ENCODE data around the gene PHF2. TPM values are rescaled to one million over a fixed set of nuclear protein-coding genes. Genes with fewer than 3 reads are reported as not detected.

The PHF2 gene
- total RNA-seq, 1 experiment from 2014 or later: 32.2 TPM

GRCh38 chr9:93616044-93616443 lies 39.7 kb downstream of the PHF2 start:
- Histone ChIP-seq H3K4me3 (no peak overlapping the region), H3K36me3 (peaks cover 2% of the 10 kb centered on the region; the same call in 1 of the 2 replicates), H3K4me1 (no peaks in the 10 kb centered on the region), H3K27ac (no peak overlapping the region), H3K27me3 (no peaks in the 10 kb centered on the region), H3K9me3 (replicated peaks) (no peaks in the 10 kb centered on the region)
- DNase-seq: no peak

DNA sequence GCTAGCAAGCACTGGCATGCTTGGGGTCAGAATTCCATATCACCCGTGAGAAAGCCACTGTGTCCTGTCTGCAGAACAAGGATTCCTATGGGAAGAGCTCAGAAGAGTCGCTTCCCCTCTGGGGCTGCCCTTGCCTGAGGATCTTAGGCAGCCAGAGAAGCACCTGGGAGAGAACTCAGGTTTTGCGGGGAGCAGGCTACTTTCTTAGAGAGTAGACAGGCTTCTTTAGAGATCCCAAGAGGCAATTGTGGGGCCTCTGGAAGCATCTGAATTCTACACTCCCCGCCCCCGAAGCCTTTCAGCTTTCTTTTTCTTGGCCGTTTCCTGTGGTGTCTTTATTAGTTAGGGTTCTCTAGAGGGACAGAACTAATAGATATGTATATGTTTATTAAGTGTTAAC lies 40.9 kb downstream of the PHF2 start:
- Histone ChIP-seq H3K36me3 (peaks cover 1% of the 10 kb centered on the region; the same call in 1 of the 2 replicates), H3K27ac (no peak overlapping the region), H3K4me3 (no peak overlapping the region), H3K27me3 (no peaks in the 10 kb centered on the region), H3K9me3 (replicated peaks) (no peaks in the 10 kb centered on the region), H3K4me1 (no peaks in the 10 kb centered on the region)
- no peak for DNase-seq

DNA sequence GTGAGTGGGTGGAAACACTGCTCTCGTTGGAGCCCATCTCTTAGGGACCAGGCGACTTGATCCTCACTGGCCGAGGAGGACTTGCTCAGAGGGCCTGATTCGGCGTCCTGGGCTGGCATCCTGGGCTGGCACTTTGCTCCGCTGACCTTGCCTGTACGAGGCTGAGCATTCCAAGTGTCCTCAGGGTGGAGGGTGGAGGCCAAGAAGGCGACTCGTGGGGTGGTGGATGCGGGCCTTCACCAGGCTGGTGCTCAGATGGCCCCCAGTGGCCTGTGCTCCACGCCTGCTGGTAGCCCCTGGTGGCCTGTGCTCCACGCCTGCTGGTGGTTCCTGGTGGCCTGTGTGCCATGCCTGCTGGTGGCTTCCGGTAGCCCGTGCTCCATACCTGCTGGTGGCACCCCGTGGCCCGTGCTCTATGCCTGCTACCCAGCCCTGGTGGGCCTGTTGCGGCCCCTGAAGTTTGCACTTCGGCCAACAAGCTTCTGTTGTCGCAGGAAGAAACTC lies 42.9 kb downstream of the PHF2 start:
- no peaks in the 10 kb centered on the region for H3K36me3 ChIP-seq
- no peak overlapping the region for H3K27ac ChIP-seq
- no peaks in the 10 kb centered on the region for H3K27me3 ChIP-seq
- H3K9me3 ChIP-seq (replicated peaks): no peaks in the 10 kb centered on the region
- H3K4me1 ChIP-seq: no peaks in the 10 kb centered on the region
- DNase-seq: no peak
- no peak overlapping the region for H3K4me3 ChIP-seq

DNA sequence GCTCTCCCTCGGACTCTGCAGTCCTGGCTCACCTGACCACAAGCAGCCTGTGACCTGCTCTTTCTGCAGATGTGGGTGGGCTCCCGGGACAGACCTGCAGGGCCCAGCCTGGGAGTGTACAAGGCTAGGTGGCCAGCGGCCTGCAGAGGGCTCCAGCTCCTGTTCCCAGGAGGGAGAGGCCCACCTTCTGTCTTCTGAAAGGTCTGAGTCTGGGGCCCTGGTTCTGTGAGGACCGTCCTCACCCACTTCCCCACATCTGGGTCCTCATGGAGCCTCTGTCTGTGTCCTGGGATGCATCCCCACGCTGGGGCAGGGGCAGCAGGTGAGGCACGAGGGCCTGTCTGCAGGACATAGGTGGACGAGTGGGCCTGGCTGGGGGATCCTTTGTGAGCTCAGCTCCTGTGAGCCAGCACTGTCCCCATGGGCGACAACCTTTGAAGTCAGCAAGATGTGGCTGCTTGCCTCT lies 43.7 kb downstream of the PHF2 start:
- no peaks in the 10 kb centered on the region for H3K4me1 ChIP-seq
- no peaks in the 10 kb centered on the region for H3K36me3 ChIP-seq
- H3K27ac ChIP-seq: no peak overlapping the region
- H3K9me3 ChIP-seq (replicated peaks): no peaks in the 10 kb centered on the region
- H3K4me3 ChIP-seq: no peak overlapping the region
- no peak for DNase-seq
- no peaks in the 10 kb centered on the region for H3K27me3 ChIP-seq

GRCh38 chr9:93620881-93621820 lies 44.8 kb downstream of the PHF2 start:
- no peaks in the 10 kb centered on the region for H3K9me3 ChIP-seq (replicated peaks)

DNA sequence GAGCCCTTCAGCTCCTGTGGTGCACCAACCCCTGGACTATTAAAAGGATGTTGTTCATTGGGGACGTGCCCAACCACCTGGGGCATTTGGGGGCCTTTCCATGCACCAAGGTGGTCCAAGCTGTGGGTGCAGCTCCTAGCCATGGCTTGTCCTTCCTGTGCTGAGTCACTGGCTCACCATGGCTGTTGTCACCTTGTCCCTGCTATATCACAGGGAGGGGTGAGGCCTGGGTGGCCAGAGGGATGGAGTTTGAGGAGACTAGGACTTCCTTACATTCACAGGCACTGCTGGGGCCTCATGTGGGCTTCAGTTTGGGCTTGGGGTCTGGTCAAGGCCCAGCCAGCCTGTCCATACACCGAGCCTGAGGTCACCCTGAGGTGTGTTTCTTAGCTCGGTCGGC lies 45.5 kb downstream of the PHF2 start:
- no peak for DNase-seq
- H3K36me3 ChIP-seq: no peaks in the 10 kb centered on the region
- H3K9me3 ChIP-seq (replicated peaks): no peaks in the 10 kb centered on the region
- no peak overlapping the region for H3K4me3 ChIP-seq
- no peaks in the 10 kb centered on the region for H3K27me3 ChIP-seq
- H3K4me1 ChIP-seq: no peaks in the 10 kb centered on the region
- no peak overlapping the region for H3K27ac ChIP-seq

More at GRCh38 chr9:93620881-93621820, 44.8 kb downstream of the PHF2 start:
- Histone ChIP-seq H3K36me3 (no peaks in the 10 kb centered on the region), H3K27ac (no peak overlapping the region), H3K4me3 (no peak overlapping the region), H3K4me1 (no peaks in the 10 kb centered on the region), H3K27me3 (no peaks in the 10 kb centered on the region)
- DNase-seq: no peak

DNA sequence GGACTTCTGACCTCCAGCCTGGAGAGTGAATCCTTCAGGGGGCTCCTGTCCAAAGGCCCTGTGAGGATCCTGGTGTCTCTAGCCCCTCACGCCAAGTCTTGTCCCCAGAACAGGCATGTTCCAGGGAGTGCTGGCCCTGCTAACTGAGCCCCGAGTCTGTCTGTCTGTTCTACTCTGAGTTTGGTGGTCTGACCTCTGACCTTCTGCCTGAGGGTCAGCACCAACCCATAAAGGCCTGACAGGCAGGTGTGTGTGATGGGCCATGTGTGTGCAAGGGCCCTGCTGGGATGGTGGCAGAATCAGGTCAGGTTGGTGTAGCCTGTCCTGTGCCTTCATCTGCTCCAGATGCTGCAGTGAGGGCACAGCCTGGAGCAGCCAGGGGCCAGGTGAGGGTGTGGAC lies 46.3 kb downstream of the PHF2 start:
- Histone ChIP-seq H3K27ac (no peak overlapping the region), H3K9me3 (replicated peaks) (no peaks in the 10 kb centered on the region), H3K4me1 (no peaks in the 10 kb centered on the region), H3K27me3 (no peaks in the 10 kb centered on the region), H3K4me3 (no peak overlapping the region), H3K36me3 (no peaks in the 10 kb centered on the region)
- DNase-seq: no peak

GRCh38 chr9:93623753-93624152 lies 47.4 kb downstream of the PHF2 start:
- Histone ChIP-seq H3K27ac (no peak overlapping the region), H3K9me3 (replicated peaks) (peaks cover 9% of the 10 kb centered on the region)

GRCh38 chr9:93624431-93624834 lies 48.0 kb downstream of the PHF2 start:
- Histone ChIP-seq H3K27me3 (no peaks in the 10 kb centered on the region), H3K27ac (no peak overlapping the region), H3K36me3 (no peaks in the 10 kb centered on the region), H3K4me1 (no peaks in the 10 kb centered on the region), H3K9me3 (replicated peaks) (peaks cover 9% of the 10 kb centered on the region), H3K4me3 (no peak overlapping the region)
- no peak for DNase-seq

More at GRCh38 chr9:93623753-93624152, 47.4 kb downstream of the PHF2 start:
- Histone ChIP-seq H3K4me3 (no peak overlapping the region), H3K36me3 (no peaks in the 10 kb centered on the region), H3K27me3 (no peaks in the 10 kb centered on the region), H3K4me1 (no peaks in the 10 kb centered on the region)
- DNase-seq: no peak

DNA sequence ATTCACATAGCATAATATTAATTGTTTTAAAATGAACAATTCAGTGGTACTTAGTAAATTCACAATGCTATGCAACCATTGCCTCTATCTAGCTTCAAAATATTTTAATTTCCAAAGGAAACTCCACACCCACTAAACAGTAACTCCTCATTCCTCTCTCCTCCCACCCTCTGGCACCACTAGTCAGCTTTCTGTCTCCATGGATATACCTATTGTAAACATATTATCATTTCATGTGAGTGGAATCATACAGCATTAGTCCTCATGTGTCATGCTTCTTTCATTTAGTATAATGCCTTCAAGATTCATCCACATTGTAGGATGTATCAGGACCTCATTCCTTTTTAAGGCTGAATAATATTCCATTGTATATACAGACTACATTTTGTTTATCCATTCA lies 48.6 kb downstream of the PHF2 start:
- Histone ChIP-seq H3K27me3 (no peaks in the 10 kb centered on the region), H3K36me3 (no peaks in the 10 kb centered on the region), H3K27ac (no peak overlapping the region), H3K9me3 (replicated peaks) (peaks cover 9% of the 10 kb centered on the region), H3K4me1 (no peaks in the 10 kb centered on the region), H3K4me3 (no peak overlapping the region)
- no peak for DNase-seq

DNA sequence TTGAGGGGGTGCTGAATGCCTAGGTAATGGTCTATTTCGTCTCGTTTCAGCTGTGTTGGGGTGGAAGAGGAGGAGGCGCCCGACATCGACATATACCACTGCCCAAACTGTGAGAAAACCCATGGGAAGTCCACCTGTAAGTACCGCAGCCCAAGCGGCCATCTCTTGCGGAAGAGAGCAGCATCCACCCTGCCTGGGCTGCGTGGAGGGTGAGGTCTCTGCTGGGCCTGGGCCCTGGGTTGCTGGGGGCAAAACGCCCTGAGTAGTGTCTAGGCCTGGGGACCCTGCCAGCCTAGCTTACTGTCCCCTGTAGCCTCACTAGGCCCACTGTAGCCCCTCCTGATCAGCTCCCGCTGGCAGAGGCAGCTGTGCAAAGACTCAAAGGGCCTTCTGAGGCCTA lies 53.5 kb downstream of the PHF2 start:
- Histone ChIP-seq H3K36me3 (no peaks in the 10 kb centered on the region), H3K4me3 (no peak overlapping the region), H3K27me3 (no peaks in the 10 kb centered on the region), H3K4me1 (no peaks in the 10 kb centered on the region), H3K27ac (no peak overlapping the region), H3K9me3 (replicated peaks) (peaks cover 9% of the 10 kb centered on the region)
- no peak for DNase-seq

- Histone ChIP-seq H3K27me3 (no peaks in the 10 kb centered on the region), H3K36me3 (no peaks in the 10 kb centered on the region)
These were observed 54.5 kb downstream of the PHF2 start for GRCh38 chr9:93630806-93631411.

GRCh38 chr9:93633492-93634221 lies 57.3 kb downstream of the PHF2 start:
- H3K4me1 ChIP-seq: no peaks in the 10 kb centered on the region
- peaks cover 18% of the 10 kb centered on the region for H3K36me3 ChIP-seq
- no peak for DNase-seq
- H3K9me3 ChIP-seq (replicated peaks): peaks cover 12% of the 10 kb centered on the region
- no peaks in the 10 kb centered on the region for H3K27me3 ChIP-seq
- no peak overlapping the region for H3K27ac ChIP-seq
- H3K4me3 ChIP-seq: no peak overlapping the region

More at GRCh38 chr9:93630806-93631411, 54.5 kb downstream of the PHF2 start:
- no peak overlapping the region for H3K27ac ChIP-seq
- no peak overlapping the region for H3K4me3 ChIP-seq
- H3K9me3 ChIP-seq (replicated peaks): peaks cover 9% of the 10 kb centered on the region
- H3K4me1 ChIP-seq: no peaks in the 10 kb centered on the region
- DNase-seq: no peak

DNA sequence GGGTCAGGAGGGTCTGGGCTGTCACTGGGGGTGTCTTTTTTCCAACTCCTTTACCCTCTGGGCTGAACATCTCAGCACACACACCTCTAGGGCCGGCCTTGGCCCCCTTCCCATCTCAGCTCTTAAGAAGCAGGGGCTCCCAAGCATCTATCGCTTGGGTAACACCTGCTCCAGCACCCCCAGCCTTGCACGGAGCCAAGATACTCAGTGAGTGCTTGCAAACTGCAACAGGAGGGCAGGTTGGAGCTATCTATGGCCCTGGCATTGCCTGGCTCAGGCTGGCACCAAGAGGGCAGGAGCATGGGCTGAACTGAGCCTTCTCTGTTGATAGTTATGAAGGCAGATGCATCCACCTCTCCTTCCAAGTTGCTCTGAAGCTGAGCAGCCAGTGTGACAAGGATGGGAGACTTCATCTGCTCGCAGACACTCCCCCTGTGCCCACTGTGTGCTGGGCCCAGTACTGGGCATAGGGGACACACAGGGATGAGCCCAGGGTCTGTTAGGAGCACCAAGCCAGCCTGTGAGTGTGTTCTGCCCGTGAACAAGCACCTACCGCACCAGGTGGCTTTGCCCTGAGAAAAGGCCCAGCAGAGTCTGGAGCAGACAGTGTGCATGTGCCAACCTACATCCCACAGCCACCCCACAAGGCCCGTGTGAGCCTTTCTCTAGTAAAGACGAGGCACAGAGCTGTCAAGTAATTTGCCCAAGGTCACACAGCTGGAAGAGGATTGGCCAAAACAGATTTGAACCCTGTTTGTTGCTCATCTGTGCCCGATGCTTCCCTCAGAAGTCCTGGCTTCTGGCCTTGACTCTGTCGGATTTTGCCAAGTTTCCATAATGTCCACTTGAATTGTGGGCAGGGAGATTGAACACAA lies 58.2 kb downstream of the PHF2 start:
- Histone ChIP-seq H3K4me1 (no peaks in the 10 kb centered on the region), H3K4me3 (no peak overlapping the region), H3K27ac (no peak overlapping the region), H3K9me3 (replicated peaks) (peaks cover 11% of the 10 kb centered on the region), H3K36me3 (peaks cover 24% of the 10 kb centered on the region), H3K27me3 (no peaks in the 10 kb centered on the region)
- DNase-seq: no peak
